G401.6 (cell line): Measurements from ENCODE around the gene PSMC4.

Source experiments
- FAIRE-seq: peaks from 2 replicates; lab custom pipeline; 2012; peaks lifted over from hg19 to GRCh38; lab: Jason Lieb, UNC

PSMC4 gene

DNA sequence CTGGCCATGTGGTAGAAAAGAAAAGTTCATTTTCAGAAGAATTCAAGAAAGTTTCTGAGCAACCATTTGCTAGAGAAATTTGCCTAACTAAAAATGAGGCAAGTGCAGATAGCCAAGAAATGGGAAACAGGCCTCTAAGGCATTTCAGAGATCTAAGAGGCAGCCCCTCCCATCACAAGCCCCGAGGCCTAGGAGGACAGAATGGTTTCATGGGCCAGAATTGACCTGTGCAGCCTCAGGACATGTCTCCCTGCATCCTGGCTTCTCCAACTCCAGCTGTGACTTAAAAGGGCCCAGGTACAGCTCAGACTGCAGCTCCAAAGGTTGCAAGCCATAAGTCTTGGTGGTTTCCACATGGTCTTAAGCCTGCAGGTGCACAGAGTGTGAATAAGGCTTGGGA lies 22.6 kb downstream of the PSMC4 start:
- FAIRE-seq, result no peak

DNA sequence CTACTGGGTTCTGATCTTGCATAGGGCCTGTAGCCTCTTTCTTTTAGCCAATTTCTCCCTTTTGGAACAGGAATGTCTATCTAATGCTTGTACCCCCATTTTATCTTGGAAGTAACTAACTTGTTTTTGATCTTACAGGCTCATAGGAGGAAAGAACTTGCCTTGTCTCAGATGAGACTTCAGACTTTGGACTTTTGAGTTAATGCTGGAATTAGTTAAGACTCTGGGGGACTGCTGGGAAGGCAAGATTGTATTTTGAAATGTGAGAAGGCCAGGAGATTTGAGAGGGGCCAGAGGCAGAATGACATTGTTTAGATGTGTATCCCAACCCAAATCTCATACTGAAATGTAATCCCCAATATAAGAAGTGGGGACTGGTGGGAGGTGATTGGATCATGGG lies 23.4 kb downstream of the PSMC4 start:
- FAIRE-seq, result no peak

DNA sequence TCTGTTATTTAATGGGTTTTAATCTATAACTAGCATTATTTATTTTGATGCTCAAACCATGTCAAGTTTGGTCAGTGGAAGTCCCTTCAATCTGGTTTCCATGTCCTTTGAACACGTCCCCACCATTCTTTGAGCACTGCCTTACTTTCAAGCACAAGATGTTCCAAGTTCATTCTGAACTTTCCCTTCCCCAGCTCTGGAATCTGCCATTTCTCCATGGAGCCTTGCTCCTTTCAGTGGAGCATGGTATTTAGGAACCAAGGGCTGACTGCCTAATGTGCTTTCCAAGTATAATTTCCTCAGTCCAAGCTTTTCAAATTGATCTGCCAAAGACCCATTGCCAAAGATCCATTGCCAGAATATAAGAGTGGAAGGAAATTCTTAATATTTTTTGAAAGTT lies 24.8 kb downstream of the PSMC4 start:
- no peak for FAIRE-seq

DNA sequence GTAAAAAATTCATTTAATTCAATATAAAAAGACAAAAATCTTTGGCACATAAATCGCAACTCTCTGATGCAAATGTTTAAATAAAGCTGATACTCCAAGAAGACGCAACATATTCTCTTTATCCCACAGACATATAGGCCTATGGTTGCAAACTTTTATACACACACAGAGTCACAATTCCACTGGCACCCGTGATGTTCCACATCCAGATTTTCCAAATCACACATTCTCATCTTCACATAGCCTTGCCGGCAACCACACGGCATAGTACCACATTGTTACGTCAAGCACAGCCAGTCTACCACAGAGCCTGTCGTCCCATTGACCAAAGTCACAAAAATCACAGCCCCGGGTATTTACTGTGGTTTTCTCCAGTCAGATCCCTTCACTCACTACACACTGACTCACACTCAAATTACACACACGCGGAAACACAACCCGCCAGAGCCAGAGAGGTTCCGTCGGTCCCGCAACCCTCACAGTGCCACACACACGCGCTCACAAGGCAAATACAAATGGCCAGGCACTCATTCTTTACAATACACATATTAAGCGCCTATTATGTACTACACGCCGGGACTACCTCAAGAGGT lies 25.3 kb downstream of the PSMC4 start:
- FAIRE-seq, result no peak

DNA sequence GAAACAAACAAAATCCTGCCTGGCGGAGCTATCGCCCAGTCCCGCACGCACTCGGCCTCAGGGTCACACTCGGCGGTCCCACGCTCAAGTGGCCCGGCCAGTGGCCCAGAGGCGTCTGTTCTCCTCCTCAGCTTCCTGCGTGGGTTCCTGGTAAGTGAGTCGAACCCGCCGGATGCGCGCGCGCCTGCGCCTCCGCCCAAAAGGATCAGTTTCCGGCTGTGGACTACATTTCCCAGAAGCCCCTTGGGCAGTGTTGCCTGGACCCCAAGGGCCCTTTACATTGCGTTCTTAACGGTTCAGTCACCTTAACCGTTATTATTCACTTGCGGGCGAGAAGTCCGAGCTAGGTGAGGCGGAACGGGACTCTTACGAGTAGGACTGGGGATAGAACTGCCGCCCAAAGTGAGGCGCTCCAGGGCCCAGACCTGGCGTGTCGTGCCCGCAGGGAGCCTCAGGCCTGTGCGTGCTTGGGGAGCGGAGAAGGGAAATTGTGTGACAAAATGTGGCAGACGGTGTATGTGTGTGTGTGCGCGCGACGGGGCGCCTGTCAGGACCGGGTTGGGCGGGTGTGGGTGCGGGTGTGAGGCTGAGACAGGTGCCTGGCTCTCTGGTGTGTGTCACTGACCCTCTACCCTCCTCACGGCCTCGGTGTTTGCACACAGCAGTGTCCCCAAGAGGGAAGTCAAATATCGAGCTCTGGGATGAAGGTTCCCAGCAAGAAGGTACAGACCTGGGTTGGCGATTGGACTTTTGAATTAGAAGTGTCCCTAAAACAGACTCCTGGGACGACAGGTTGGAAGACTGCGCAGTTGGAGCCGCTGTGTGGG lies 26.1 kb downstream of the PSMC4 start, which contains the start of gene ZNF546:
Gene ZNF546 (plus strand): TSS at position 250 of the 827 bp plus-strand sequence. CDS start 1,267 bp downstream, outside the sequence.
- FAIRE-seq, result peak; percentile 89

DNA sequence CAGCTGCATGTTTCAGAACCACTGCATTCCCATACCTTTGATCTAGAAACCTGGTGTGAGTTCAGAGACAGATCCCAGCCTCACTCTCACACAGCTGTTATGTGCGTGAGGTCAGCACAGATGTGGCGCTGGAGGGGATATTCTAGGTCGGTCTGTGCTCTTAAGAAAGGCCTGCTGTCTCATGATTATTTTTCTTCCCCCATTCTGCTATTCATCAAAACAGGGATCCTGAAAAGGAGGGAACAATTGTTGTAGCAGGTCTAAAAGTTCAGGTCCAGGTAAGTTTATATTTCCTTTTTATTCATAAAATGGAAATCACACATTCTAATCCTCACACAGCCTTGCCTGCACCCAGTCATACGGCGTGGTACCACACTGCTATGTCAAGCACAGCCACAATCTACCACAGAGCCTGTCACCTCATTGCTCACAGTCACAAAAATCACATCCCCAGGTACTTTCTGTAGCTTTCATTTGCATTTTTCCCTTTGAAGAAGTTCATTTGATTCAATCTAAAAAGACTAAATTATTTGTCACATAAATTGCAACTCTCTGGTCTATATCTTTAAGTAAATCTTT lies 26.8 kb downstream of the PSMC4 start:
- no peak for FAIRE-seq

DNA sequence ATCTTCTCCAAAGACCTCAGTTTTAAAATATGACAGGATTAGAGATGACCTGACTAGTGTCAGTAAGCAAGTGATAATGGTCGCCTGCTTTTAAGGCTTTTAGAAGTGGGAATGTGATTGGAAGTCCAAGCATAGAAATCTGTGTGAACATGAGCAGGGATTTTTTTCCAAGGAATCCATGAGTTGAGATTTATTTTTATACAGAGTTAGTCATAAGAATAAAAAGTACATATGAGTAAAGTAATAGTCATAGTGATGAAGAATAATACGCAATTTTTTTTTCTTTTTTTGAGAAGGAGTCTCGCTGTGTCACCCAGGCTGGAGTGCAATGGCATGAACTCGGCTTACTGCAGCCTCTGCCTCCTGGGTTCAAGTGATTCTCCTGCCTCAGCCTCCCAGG lies 27.5 kb downstream of the PSMC4 start:
- no peak for FAIRE-seq

DNA sequence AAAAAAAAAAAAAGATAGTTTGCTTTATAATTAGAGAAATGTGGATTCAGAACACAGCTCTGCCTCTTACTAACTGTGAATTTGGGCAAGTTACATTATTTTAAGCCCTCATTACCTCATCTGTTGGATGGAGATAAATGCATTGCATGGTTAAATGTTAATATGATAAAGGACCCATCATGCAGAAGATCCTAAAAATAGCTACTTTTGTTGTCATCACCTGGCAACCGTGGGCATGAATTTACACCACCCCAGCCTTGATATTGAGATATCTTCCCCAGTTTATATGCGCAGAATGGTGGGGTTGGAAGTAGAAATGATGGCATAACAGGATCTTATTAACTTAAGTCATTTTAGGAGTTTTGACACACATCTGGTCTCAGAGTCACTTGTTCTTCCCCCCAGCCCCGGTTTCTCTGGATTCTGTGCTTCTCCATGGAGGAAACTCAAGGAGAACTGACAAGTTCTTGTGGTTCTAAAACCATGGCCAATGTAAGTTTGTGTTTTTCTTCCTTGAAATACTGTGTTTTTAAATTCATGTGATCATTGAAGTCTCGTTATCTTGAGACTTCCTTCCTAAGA lies 34.8 kb downstream of the PSMC4 start:
- FAIRE-seq, result no peak

DNA sequence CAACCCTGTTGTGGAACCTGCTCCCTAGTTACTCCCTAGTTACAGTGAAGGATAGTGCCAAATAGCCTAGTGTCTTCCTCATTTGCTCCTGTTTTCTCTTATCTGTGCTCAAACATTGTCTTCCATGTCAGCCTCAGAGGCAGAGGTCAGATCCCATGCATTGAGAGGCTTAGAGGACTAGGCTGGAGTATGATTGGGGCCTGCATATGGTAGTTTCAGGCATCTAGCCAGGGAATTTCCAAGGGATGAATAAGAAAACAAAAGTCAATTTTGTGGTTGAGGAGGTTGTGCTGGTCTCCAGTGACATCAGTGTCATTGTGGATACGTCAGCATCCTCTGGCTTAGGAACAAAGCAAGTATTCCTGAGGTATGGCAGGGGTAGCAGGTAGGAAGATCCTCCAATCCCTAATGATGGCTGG lies 35.3 kb downstream of the PSMC4 start:
- no peak for FAIRE-seq

DNA sequence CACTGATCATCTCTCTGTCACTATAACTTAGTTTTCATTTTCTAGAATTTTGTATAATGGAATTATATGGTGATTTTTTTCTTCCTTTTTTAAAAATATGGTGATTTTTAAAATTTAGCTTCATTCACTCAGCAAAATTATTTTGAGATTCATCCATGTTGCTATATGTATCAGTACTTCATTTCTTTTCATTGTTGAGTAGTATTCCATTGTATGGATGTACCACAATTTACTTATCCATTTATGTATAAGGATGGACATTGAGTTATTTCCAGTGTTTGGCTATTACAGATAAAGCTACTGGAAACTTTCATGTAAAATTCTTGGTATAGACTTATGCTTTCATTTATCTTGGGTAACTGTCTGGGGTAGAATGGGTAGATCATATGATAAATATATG lies 38.7 kb downstream of the PSMC4 start:
- FAIRE-seq, result peak; percentile 3

DNA sequence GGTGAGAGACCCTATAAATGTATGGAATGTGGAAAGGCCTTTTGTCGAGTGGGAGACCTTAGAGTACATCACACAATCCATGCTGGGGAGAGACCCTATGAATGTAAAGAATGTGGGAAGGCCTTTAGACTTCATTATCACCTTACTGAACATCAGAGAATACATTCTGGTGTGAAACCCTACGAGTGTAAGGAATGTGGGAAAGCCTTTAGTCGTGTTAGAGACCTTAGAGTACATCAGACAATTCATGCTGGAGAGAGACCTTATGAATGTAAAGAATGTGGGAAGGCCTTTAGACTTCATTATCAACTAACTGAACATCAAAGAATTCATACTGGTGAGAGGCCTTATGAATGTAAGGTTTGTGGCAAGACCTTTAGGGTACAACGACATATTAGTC lies 43.0 kb downstream of the PSMC4 start:
- no peak for FAIRE-seq

DNA sequence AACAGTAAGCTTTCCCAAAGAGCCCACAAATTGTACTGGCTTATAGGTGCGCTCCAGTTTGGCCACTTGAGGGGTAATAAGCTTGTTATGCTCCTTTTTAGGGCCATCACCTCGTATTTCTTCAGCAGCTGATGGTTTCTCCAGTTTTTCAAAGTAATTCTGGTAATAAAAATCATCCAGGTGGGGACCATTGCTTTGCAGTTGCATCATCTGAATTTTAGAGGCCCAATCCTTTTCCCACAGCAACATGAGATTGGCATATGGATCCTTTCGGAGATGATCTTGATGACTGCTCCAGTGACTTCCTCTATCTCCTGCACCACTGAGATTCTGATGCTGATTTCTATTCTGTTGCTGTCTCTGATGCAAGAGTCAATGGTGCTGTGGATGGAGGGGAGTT lies 53.0 kb downstream of the PSMC4 start:
- FAIRE-seq, result no peak

DNA sequence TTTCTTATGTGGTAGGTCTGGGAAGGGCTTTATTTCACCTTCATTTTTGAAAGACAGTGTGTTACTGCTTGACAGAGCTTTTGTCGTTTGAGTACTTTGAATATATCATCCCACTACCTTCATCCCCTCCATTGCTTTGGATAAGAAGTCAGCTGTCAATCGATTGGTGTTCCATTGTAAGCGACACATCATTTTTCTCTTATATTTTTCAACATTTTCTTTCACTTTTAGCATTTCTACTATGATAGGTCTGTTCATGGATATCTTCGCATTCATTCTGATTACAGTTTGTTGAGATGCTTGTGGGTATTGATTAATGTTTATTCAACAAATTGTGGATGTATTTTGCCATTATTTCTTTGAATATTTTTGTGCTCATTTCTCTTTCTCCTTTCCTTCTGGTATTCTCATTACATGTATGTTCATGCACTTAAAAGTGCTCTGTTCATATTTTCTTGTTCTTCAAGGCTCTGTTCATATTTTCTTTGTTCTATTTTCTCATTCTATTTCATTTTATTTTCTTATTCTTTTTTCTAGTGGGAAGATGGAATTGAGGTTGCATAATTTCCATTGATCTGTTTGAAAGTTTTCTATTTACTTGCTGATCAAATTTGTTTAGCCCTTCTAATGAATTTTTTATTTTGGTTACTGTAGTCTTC lies 55.1 kb downstream of the PSMC4 start:
- no peak for FAIRE-seq

DNA sequence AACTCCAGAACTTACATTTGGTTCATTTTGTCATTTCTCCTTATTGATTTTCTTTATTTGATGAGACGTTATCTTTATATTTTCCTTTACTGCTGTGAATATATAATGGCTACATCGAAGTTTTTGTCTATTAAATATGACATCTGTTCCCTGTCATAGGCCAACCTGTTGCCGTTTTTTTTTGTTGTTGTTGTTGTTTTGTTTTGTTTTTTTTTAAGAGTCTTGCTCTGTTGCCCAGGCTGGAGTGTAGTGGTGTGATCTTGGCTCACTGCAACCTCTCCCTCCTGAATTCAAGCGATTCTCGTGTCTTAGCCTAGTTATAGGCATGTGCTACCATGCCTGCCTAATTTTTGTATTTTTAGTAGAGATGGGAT lies 55.6 kb downstream of the PSMC4 start:
- FAIRE-seq, result no peak
